Measurements from ENCODE around the gene CD40. TPM values are rescaled to one million over a fixed set of nuclear protein-coding genes. Genes with fewer than 3 reads are reported as not detected.

Gene CD40
- total RNA-seq, 6 donors from 2014 or later = 15.7 to 32.5 (median 25.8) TPM

- Histone ChIP-seq H3K27me3 (peaks cover 0 to 5% (median 0%) of the 10 kb centered on the region in 4 donors), H3K36me3 (no peaks in the 10 kb centered on the region), H3K4me1 (no peaks in the 10 kb centered on the region), H3K4me3 (no peak overlapping the region), H3K27ac (no peak overlapping the region), H3K9me3 (no peaks in the 10 kb centered on the region)
- no peak for DNase-seq
- no peak for TF ChIP-seq CTCF (IDR thresholded peaks at IDR 0.05)
- WGBS, 2 donors = 63 to 76% methylated on average over 7 of the region's 7 CpGs
- ATAC-seq (ENCODE audit: low FRiP score in 2 of 2) = no peak
Observed at GRCh38 chr20:46159101-46159897, 41.2 kb downstream of the CD40 start.

GRCh38 chr20:46160661-46161060 lies 42.5 kb downstream of the CD40 start:
- Histone ChIP-seq H3K27ac (no peak overlapping the region), H3K4me3 (no peak overlapping the region), H3K9me3 (no peaks in the 10 kb centered on the region), H3K36me3 (no peaks in the 10 kb centered on the region), H3K27me3 (peaks cover 0 to 5% (median 0%) of the 10 kb centered on the region in 4 donors), H3K4me1 (no peaks in the 10 kb centered on the region)
- no peak for DNase-seq
- TF ChIP-seq POLR2AphosphoS5 (IDR thresholded peaks at IDR 0.05) (no peak), CTCF (IDR thresholded peaks at IDR 0.05) (no peak), POLR2A (IDR thresholded peaks at IDR 0.05) (no peak)
- WGBS, 2 donors = 50 to 66% methylated on average over 5 of the region's 5 CpGs
- ATAC-seq (ENCODE audit: low FRiP score in 2 of 2) = no peak

- ATAC-seq (ENCODE audit: low FRiP score in 2 of 2) (no peak), DNase-seq (no peak)
- Histone ChIP-seq H3K4me1 (no peaks in the 10 kb centered on the region), H3K4me3 (no peak overlapping the region), H3K36me3 (no peaks in the 10 kb centered on the region), H3K27me3 (peaks cover 0 to 4% (median 0%) of the 10 kb centered on the region in 4 donors), H3K27ac (no peak overlapping the region), H3K9me3 (no peaks in the 10 kb centered on the region)
- TF ChIP-seq EP300 (IDR thresholded peaks at IDR 0.05) (no peak), CTCF (IDR thresholded peaks at IDR 0.05) (no peak), POLR2AphosphoS5 (IDR thresholded peaks at IDR 0.05) (no peak), POLR2A (IDR thresholded peaks at IDR 0.05) (no peak)
- WGBS, 2 donors = 100% methylated on average over 1 of the region's 1 CpG; no CpG with 5 or more reads in 1 of the 2 donors
Observed at GRCh38 chr20:46161921-46162320, 43.8 kb downstream of the CD40 start.

GRCh38 chr20:46164254-46164653 lies 46.1 kb downstream of the CD40 start:
- no peak for ATAC-seq (ENCODE audit: low FRiP score in 2 of 2)
- no peak for DNase-seq
- no peaks in the 10 kb centered on the region for H3K36me3 ChIP-seq
- H3K27me3 ChIP-seq = no peaks in the 10 kb centered on the region
- H3K4me1 ChIP-seq = no peaks in the 10 kb centered on the region
- no peaks in the 10 kb centered on the region for H3K9me3 ChIP-seq
- H3K27ac ChIP-seq = no peak overlapping the region
- H3K4me3 ChIP-seq = no peak overlapping the region
- WGBS, 2 donors = 68 to 69% methylated on average over 7 of the region's 7 CpGs
- TF ChIP-seq CTCF (IDR thresholded peaks at IDR 0.05) (no peak), POLR2A (IDR thresholded peaks at IDR 0.05) (no peak)

GRCh38 chr20:46167080-46167479 lies 49.0 kb downstream of the CD40 start:
- no peak for DNase-seq
- no peaks in the 10 kb centered on the region for H3K36me3 ChIP-seq
- no peak for TF ChIP-seq EP300 (IDR thresholded peaks at IDR 0.05)
- no peak for TF ChIP-seq POLR2A (IDR thresholded peaks at IDR 0.05)
- TF ChIP-seq CTCF (IDR thresholded peaks at IDR 0.05) = no peak
- no peak for TF ChIP-seq POLR2AphosphoS5 (IDR thresholded peaks at IDR 0.05)
- no peaks in the 10 kb centered on the region for H3K4me1 ChIP-seq
- ATAC-seq (ENCODE audit: low FRiP score in 2 of 2) = no peak
- no peak overlapping the region for H3K4me3 ChIP-seq
- no peaks in the 10 kb centered on the region for H3K9me3 ChIP-seq
- H3K27me3 ChIP-seq = no peaks in the 10 kb centered on the region
- no peak overlapping the region for H3K27ac ChIP-seq

All from upper lobe of left lung (tissue), 6 donors.